Measurements from ENCODE around the gene LDLRAD4. TPM values are rescaled to one million over a fixed set of nuclear protein-coding genes. Genes with fewer than 3 reads are reported as not detected.

LDLRAD4 gene
- polyA plus RNA-seq, 1 of the 3 experiments (the other 2 are of a cell fraction) = 0.16 TPM

GRCh38 chr18:13429884-13430510 lies 211.4 kb downstream of the LDLRAD4 start:
- H3F3A ChIP-seq (replicated peaks; ENCODE audit: insufficient read depth) = peaks cover 3% of the 10 kb centered on the region
- TF ChIP-seq GATA2 (CRISPR knock-in tag; IDR thresholded peaks at IDR 0.05) (no peak), REST (IDR thresholded peaks at IDR 0.05; ENCODE audit: low read depth, low read length) (no peak), SIN3A (IDR thresholded peaks at IDR 0.05; ENCODE audit: borderline replicate concordance, low read depth, low read length) (no peak), TCF12 (IDR thresholded peaks at IDR 0.05) (no peak), GABPA (IDR thresholded peaks at IDR 0.05; ENCODE audit: low read depth) (no peak), YY1 (IDR thresholded peaks at IDR 0.05; ENCODE audit: low read depth) (no peak)
- H3K36me3 ChIP-seq (replicated peaks in 1 of 2; ENCODE audit: control insufficient read depth in 1 of 2, insufficient read depth in 2 of 2, low read length in 1 of 2) = no peaks in the 10 kb centered on the region
- no peak overlapping the region for H3K4me3 ChIP-seq (ENCODE audit: low read depth in 2 of 2, low read length in 1 of 2)
- ChIA-PET CTCF (interaction anchor here (1.0 kb wide), 1 partner anchor 8 kb away, joined by 3 read pairs; no protein-coding TSS in a partner anchor), POLR2A (no interaction called here)
- H3K9me2 ChIP-seq = no peaks in the 10 kb centered on the region
- no peak for DNase-seq
- H3K79me2 ChIP-seq (ENCODE audit: insufficient read depth) = no peaks in the 10 kb centered on the region
- 84% methylated on average over 12 of the region's 15 CpGs for WGBS (ENCODE audit: low lambda C conversion rate)
- H2AFZ ChIP-seq (ENCODE audit: low read depth) = no peak overlapping the region
- H4K20me1 ChIP-seq (ENCODE audit: insufficient read depth) = no peaks in the 10 kb centered on the region
- H3K9me3 ChIP-seq = no peaks in the 10 kb centered on the region
- H3K4me1 ChIP-seq (ENCODE audit: control insufficient read depth in 1 of 2, insufficient read depth in 2 of 2, low read depth in 1 of 2, low read length in 1 of 2) = peaks cover 0 to 14% of the 10 kb centered on the region in 2 experiments; a peak in 1 of 4 replicates
- H3K9ac ChIP-seq = no peak overlapping the region
- no peak overlapping the region for H3K27ac ChIP-seq (ENCODE audit: low read depth in 2 of 2, low read length in 1 of 2)
- no peaks in the 10 kb centered on the region for H3K27me3 ChIP-seq (ENCODE audit: insufficient read depth)
- no peak overlapping the region for H3K4me2 ChIP-seq

GRCh38 chr18:13430663-13431062 lies 212.1 kb downstream of the LDLRAD4 start:
- ChIA-PET CTCF (no interaction called here), POLR2A (no interaction called here)
- no peaks in the 10 kb centered on the region for H3K9me2 ChIP-seq
- no peaks in the 10 kb centered on the region for H3K27me3 ChIP-seq (ENCODE audit: insufficient read depth)
- no peak for DNase-seq
- no peaks in the 10 kb centered on the region for H3K79me2 ChIP-seq (ENCODE audit: insufficient read depth)
- WGBS (ENCODE audit: low lambda C conversion rate) = 85% methylated on average over 4 of the region's 4 CpGs
- peaks cover 0 to 15% of the 10 kb centered on the region in 2 experiments; a peak in 1 of 4 replicates for H3K4me1 ChIP-seq (ENCODE audit: control insufficient read depth in 1 of 2, insufficient read depth in 2 of 2, low read depth in 1 of 2, low read length in 1 of 2)
- no peak for TF ChIP-seq SMC3 (IDR thresholded peaks at IDR 0.05; ENCODE audit: low read depth, low read length)
- TF ChIP-seq MXI1 (IDR thresholded peaks at IDR 0.05; ENCODE audit: low read depth, low read length) = no peak
- TF ChIP-seq POLR2AphosphoS5 (IDR thresholded peaks at IDR 0.05; ENCODE audit: low read depth, low read length) = no peak
- no peak for TF ChIP-seq RFX5 (IDR thresholded peaks at IDR 0.05; ENCODE audit: low read length)
- no peaks in the 10 kb centered on the region for H3K36me3 ChIP-seq (replicated peaks in 1 of 2; ENCODE audit: control insufficient read depth in 1 of 2, insufficient read depth in 2 of 2, low read length in 1 of 2)
- no peak overlapping the region for H3K4me3 ChIP-seq (ENCODE audit: low read depth in 2 of 2, low read length in 1 of 2)
- no peak overlapping the region for H2AFZ ChIP-seq (ENCODE audit: low read depth)
- H3F3A ChIP-seq (replicated peaks; ENCODE audit: insufficient read depth) = peaks cover 10% of the 10 kb centered on the region
- no peak overlapping the region for H3K27ac ChIP-seq (ENCODE audit: low read depth in 2 of 2, low read length in 1 of 2)
- H4K20me1 ChIP-seq (ENCODE audit: insufficient read depth) = peaks cover 2% of the 10 kb centered on the region; the same call in 1 of the 2 replicates
- H3K9ac ChIP-seq = no peak overlapping the region
- no peak overlapping the region for H3K4me2 ChIP-seq
- no peaks in the 10 kb centered on the region for H3K9me3 ChIP-seq

Measured in SK-N-SH (cell line).